HepG2 (cell line): ENCODE measurements around the gene APOC4. TPM values are rescaled to one million over a fixed set of nuclear protein-coding genes. Genes with fewer than 3 reads are reported as not detected.

Source experiments
- ARNT2 ChIP-seq: sonication (generic); formaldehyde crosslinking; IDR thresholded peaks from 2 replicates; pipeline ENCODE4 v1.8.0; 2022; ENCODE audit warnings: mild to moderate bottlenecking, low read depth, missing genetic modification reagents, moderate library complexity
- EEA1 ChIP-seq: sonication (generic); formaldehyde crosslinking; IDR thresholded peaks from 2 replicates; pipeline ENCODE4 v1.5.1; 2020; ENCODE audit warnings: mild to moderate bottlenecking, missing genetic modification reagents, borderline replicate concordance
- GATA4 ChIP-seq: sonication (generic); IDR thresholded peaks from 2 replicates; pipeline ENCODE4 v1.6.1; 2016; ENCODE audit warnings: antibody characterized with exemption, low read depth, borderline replicate concordance
- MXD4 ChIP-seq: IDR thresholded peaks from 2 replicates; pipeline ENCODE4 v1.6.1; 2016; ENCODE audit warnings: mild to moderate bottlenecking, missing biosample characterization, missing genetic modification reagents
- MYNN ChIP-seq: sonication (generic); formaldehyde crosslinking; IDR thresholded peaks from 2 replicates; pipeline ENCODE4 v1.4.0; 2020; ENCODE audit warnings: mild to moderate bottlenecking, low read depth, missing genetic modification reagents
- NR2F1 ChIP-seq, 2 experiments: fragments of 450-650 bp in 1 of 2; formaldehyde crosslinking in 1 of 2; IDR thresholded peaks; 2 replicates each; pipeline versions ENCODE4 v1.5.0 to v1.6.1; 2016 to 2020; ENCODE audit warnings: mild to moderate bottlenecking in 1 of 2, missing compliant biosample characterization in 1 of 2, missing genetic modification reagents in 1 of 2, moderate library complexity in 1 of 2
- NR2F2 ChIP-seq: IDR thresholded peaks from 2 replicates; pipeline ENCODE4 v1.6.1; 2012; ENCODE audit warnings: low read depth, inconsistent platforms, borderline replicate concordance
- PAF1 ChIP-seq: IDR thresholded peaks from 2 replicates; pipeline ENCODE4 v1.6.1; 2016; ENCODE audit warnings: missing genetic modification reagents, missing compliant biosample characterization
- RAD21 ChIP-seq: fragments of 450-650 bp; formaldehyde crosslinking; IDR thresholded peaks from 2 replicates; pipeline ENCODE4 v1.5.0; 2020; ENCODE audit warnings: mild to moderate bottlenecking
- TARDBP ChIP-seq: sonication (generic); formaldehyde crosslinking; IDR thresholded peaks from 2 replicates; pipeline ENCODE4 v1.8.0; 2022; ENCODE audit warnings: mild to moderate bottlenecking, missing genetic modification reagents
- TBP ChIP-seq: sonication (generic); formaldehyde crosslinking; IDR thresholded peaks from 2 replicates; pipeline ENCODE4 v1.5.0; 2020; ENCODE audit warnings: missing genetic modification reagents
- ZNF382 ChIP-seq: sonication (generic); formaldehyde crosslinking; IDR thresholded peaks from 2 replicates; pipeline ENCODE4 v1.5.0; 2020; ENCODE audit warnings: missing genetic modification reagents, mild to moderate bottlenecking, borderline replicate concordance
- polyA plus RNA-seq, 8 experiments: library from polyadenylated mRNA; depleted of rRNA in 3 of 8; stranded (reverse) in 7 of 8; unstranded in 1 of 8; fragments of >200 nt; fragmentation: Illumina TruSeq in 4 of 8; extraction: Trizol in 4 of 8; gene quantifications; 2 replicates each; pipeline versions ENCODE4 v1.2.1 to v1.2.3, GENCODE V29; 2011 to 2016; ENCODE audit warnings: low read depth in 4 of 8, missing spikeins in 1 of 8, mixed read lengths in 1 of 8; ENCODE audit not compliant: insufficient read depth in 1 of 8
- total RNA-seq, 5 experiments: library from RNA; depleted of rRNA; stranded (reverse); fragments of >200 nt; fragmentation: Illumina TruSeq; extraction: Trizol; gene quantifications; 2 replicates each; pipeline ENCODE4 v1.2.3, GENCODE V29; 2016; ENCODE audit warnings: low read depth in 1 of 5
- TF ChIP-seq, protein P1 (sequence below): sonication (generic); formaldehyde crosslinking; IDR thresholded peaks from 2 replicates; pipeline ENCODE4 v1.4.0; 2020; ENCODE audit warnings: missing genetic modification reagents, borderline replicate concordance
- TF ChIP-seq, protein P2 (sequence below): sonication (generic); formaldehyde crosslinking; IDR thresholded peaks from 2 replicates; pipeline ENCODE4 v1.4.0; 2020; ENCODE audit warnings: mild to moderate bottlenecking, low read depth, missing genetic modification reagents
- TF ChIP-seq, protein P3 (sequence below): sonication (generic); formaldehyde crosslinking; IDR thresholded peaks from 2 replicates; pipeline ENCODE4 v1.4.0; 2020; ENCODE audit warnings: missing genetic modification reagents
- TF ChIP-seq, protein P4 (sequence below): sonication (generic); formaldehyde crosslinking; IDR thresholded peaks from 2 replicates; pipeline ENCODE4 v1.9.0; 2022; ENCODE audit warnings: low read depth, missing genetic modification reagents
- TF ChIP-seq, protein P5 (sequence below): sonication (generic); formaldehyde crosslinking; IDR thresholded peaks from 2 replicates; pipeline ENCODE4 v1.4.0; 2020; ENCODE audit warnings: missing genetic modification reagents
- TF ChIP-seq, protein P6 (sequence below): sonication (generic); formaldehyde crosslinking; IDR thresholded peaks from 2 replicates; pipeline ENCODE4 v1.4.0; 2020; ENCODE audit warnings: mild to moderate bottlenecking, missing genetic modification reagents

APOC4 gene
- total and polyA plus RNA-seq, 2 of the 13 experiments (the other 11 are each of a cell fraction or from before 2014, with no cell fraction given) = 0.46 TPM; not detected in 1

DNA sequence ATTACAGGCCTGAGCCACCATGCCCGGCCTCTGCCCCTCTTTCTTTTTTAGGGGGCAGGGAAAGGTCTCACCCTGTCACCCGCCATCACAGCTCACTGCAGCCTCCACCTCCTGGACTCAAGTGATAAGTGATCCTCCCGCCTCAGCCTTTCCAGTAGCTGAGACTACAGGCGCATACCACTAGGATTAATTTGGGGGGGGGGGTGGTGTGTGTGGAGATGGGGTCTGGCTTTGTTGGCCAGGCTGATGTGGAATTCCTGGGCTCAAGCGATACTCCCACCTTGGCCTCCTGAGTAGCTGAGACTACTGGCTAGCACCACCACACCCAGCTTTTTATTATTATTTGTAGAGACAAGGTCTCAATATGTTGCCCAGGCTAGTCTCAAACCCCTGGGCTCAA lies 32.3 kb upstream of the APOC4 start (continued):
- no peak for TF ChIP-seq ZNF382 (CRISPR knock-in tag)
- TF ChIP-seq MYNN (CRISPR knock-in tag) = no peak
- no peak for TF ChIP-seq NR2F1 (CRISPR knock-in tag; IDR thresholded peaks at IDR 0.05)
- TF ChIP-seq GATA4 = no peak
- TF ChIP-seq, protein P1, sequence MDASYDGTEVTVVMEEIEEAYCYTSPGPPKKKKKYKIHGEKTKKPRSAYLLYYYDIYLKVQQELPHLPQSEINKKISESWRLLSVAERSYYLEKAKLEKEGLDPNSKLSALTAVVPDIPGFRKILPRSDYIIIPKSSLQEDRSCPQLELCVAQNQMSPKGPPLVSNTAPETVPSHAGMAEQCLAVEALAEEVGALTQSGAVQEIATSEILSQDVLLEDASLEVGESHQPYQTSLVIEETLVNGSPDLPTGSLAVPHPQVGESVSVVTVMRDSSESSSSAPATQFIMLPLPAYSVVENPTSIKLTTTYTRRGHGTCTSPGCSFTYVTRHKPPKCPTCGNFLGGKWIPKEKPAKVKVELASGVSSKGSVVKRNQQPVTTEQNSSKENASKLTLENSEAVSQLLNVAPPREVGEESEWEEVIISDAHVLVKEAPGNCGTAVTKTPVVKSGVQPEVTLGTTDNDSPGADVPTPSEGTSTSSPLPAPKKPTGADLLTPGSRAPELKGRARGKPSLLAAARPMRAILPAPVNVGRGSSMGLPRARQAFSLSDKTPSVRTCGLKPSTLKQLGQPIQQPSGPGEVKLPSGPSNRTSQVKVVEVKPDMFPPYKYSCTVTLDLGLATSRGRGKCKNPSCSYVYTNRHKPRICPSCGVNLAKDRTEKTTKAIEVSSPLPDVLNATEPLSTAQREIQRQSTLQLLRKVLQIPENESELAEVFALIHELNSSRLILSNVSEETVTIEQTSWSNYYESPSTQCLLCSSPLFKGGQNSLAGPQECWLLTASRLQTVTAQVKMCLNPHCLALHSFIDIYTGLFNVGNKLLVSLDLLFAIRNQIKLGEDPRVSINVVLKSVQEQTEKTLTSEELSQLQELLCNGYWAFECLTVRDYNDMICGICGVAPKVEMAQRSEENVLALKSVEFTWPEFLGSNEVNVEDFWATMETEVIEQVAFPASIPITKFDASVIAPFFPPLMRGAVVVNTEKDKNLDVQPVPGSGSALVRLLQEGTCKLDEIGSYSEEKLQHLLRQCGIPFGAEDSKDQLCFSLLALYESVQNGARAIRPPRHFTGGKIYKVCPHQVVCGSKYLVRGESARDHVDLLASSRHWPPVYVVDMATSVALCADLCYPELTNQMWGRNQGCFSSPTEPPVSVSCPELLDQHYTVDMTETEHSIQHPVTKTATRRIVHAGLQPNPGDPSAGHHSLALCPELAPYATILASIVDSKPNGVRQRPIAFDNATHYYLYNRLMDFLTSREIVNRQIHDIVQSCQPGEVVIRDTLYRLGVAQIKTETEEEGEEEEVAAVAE (CRISPR knock-in tag) = no peak
- TF ChIP-seq ARNT2 (CRISPR knock-in tag) = no peak
- peak; percentile 68; the same call in 1 of the 2 replicates for TF ChIP-seq PAF1 (CRISPR knock-in tag)
- no peak for TF ChIP-seq MXD4 (CRISPR knock-in tag)
- TF ChIP-seq RAD21 = no peak
- TF ChIP-seq, protein P2, sequence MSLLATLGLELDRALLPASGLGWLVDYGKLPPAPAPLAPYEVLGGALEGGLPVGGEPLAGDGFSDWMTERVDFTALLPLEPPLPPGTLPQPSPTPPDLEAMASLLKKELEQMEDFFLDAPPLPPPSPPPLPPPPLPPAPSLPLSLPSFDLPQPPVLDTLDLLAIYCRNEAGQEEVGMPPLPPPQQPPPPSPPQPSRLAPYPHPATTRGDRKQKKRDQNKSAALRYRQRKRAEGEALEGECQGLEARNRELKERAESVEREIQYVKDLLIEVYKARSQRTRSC (CRISPR knock-in tag) = no peak
- no peak for TF ChIP-seq EEA1 (CRISPR knock-in tag)
- TF ChIP-seq TBP (CRISPR knock-in tag) = no peak
- TF ChIP-seq, protein P3, sequence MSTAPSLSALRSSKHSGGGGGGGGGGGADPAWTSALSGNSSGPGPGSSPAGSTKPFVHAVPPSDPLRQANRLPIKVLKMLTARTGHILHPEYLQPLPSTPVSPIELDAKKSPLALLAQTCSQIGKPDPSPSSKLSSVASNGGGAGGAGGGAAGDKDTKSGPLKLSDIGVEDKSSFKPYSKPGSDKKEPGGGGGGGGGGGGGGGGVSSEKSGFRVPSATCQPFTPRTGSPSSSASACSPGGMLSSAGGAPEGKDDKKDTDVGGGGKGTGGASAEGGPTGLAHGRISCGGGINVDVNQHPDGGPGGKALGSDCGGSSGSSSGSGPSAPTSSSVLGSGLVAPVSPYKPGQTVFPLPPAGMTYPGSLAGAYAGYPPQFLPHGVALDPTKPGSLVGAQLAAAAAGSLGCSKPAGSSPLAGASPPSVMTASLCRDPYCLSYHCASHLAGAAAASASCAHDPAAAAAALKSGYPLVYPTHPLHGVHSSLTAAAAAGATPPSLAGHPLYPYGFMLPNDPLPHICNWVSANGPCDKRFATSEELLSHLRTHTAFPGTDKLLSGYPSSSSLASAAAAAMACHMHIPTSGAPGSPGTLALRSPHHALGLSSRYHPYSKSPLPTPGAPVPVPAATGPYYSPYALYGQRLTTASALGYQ (CRISPR knock-in tag) = no peak
- TF ChIP-seq, protein P4, sequence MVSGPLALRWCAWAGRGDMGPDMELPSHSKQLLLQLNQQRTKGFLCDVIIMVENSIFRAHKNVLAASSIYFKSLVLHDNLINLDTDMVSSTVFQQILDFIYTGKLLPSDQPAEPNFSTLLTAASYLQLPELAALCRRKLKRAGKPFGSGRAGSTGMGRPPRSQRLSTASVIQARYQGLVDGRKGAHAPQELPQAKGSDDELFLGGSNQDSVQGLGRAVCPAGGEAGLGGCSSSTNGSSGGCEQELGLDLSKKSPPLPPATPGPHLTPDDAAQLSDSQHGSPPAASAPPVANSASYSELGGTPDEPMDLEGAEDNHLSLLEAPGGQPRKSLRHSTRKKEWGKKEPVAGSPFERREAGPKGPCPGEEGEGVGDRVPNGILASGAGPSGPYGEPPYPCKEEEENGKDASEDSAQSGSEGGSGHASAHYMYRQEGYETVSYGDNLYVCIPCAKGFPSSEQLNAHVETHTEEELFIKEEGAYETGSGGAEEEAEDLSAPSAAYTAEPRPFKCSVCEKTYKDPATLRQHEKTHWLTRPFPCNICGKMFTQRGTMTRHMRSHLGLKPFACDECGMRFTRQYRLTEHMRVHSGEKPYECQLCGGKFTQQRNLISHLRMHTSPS = no peak
- no peak for TF ChIP-seq TARDBP (CRISPR knock-in tag)
- TF ChIP-seq, protein P5, sequence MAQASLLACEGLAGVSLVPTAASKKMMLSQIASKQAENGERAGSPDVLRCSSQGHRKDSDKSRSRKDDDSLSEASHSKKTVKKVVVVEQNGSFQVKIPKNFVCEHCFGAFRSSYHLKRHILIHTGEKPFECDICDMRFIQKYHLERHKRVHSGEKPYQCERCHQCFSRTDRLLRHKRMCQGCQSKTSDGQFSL (CRISPR knock-in tag) = no peak
- TF ChIP-seq, protein P6, sequence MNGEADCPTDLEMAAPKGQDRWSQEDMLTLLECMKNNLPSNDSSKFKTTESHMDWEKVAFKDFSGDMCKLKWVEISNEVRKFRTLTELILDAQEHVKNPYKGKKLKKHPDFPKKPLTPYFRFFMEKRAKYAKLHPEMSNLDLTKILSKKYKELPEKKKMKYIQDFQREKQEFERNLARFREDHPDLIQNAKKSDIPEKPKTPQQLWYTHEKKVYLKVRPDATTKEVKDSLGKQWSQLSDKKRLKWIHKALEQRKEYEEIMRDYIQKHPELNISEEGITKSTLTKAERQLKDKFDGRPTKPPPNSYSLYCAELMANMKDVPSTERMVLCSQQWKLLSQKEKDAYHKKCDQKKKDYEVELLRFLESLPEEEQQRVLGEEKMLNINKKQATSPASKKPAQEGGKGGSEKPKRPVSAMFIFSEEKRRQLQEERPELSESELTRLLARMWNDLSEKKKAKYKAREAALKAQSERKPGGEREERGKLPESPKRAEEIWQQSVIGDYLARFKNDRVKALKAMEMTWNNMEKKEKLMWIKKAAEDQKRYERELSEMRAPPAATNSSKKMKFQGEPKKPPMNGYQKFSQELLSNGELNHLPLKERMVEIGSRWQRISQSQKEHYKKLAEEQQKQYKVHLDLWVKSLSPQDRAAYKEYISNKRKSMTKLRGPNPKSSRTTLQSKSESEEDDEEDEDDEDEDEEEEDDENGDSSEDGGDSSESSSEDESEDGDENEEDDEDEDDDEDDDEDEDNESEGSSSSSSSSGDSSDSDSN (CRISPR knock-in tag) = no peak
- no peak for TF ChIP-seq NR2F2
